NCI-H1105 (cell line): ENCODE measurements around the gene ALPL.

Experiments
- DNase-seq: peaks from one replicate; lab custom pipeline; 2025; lab: John Stamatoyannopoulos, UW

ALPL gene

DNA sequence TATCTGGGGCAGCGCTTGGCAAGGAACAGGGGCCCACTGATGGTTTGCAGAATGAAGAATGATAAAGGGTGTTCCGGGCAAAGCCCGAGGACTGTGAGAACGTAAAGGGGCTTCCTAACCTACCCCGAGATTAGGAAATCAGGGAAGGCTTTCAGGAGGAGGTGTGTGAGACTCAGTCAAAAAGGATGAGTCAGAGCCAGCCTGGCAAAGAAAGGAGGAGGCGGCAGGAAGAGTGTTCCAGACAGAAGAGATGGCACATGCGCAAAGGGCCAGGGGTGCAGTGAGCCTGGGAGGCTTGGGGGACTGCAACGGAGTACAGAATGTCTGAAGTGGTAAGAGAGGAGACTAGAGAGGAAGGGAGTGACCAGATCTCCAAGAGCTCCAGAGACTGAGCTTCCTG lies 89.7 kb downstream of the ALPL start:
- no peak for DNase-seq

DNA sequence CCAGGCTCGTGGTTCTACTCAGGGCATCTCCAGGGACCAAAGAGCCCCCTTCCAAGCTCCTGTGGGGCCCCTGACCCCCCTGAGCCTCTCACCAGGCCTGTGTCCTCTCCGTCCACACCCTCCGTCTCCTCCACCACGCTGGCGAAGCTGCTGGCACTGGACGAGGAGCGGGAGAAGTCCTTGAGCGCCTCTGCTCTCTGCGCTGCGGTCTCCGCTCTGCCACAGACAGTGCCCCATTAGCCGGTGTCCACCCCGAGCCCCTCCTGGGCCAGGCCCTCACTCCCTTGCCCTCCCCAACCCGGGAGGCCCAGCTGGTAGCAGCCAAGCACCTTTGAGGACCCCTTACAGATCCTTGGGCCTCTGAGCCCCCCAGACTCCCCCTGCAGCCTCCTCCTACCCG lies 90.2 kb downstream of the ALPL start:
- DNase-seq, result no peak

DNA sequence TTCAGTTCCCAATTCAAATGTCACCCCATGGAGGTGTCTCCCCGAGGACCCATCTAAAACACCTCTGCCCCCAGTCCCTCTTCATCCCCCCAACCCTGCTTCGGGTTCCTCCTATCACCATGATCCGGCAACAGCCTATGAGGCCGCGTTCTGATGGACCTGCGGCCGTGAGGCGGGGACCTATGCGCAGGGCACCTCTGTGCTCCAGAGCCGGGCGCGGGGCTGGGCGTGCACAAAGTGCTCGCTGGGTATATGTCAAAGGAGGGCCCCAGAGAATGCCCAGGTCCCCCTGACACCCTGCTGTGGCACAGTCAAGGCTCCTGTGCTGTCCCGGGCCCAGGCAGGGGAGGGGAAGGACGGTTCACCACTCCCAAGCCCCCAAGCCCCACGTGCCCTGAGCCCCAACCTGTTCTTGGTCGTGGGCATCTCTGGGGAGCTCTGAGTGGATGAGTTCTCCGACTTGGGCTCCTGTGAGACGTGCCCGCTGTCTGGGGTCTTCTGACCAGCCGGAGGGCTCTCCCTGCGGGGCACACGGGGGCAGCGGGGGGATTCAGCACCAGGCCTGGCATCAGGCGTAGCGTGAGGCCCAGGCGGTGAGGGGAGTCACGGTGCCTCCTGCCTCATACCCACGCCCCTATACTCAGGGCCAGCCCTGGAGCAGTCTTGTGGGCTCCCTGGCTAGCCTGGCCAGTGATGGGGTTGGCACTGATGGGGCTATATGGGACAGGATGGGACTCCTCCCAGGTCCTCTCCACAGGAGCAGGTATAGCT lies 92.2 kb downstream of the ALPL start:
- no peak for DNase-seq

DNA sequence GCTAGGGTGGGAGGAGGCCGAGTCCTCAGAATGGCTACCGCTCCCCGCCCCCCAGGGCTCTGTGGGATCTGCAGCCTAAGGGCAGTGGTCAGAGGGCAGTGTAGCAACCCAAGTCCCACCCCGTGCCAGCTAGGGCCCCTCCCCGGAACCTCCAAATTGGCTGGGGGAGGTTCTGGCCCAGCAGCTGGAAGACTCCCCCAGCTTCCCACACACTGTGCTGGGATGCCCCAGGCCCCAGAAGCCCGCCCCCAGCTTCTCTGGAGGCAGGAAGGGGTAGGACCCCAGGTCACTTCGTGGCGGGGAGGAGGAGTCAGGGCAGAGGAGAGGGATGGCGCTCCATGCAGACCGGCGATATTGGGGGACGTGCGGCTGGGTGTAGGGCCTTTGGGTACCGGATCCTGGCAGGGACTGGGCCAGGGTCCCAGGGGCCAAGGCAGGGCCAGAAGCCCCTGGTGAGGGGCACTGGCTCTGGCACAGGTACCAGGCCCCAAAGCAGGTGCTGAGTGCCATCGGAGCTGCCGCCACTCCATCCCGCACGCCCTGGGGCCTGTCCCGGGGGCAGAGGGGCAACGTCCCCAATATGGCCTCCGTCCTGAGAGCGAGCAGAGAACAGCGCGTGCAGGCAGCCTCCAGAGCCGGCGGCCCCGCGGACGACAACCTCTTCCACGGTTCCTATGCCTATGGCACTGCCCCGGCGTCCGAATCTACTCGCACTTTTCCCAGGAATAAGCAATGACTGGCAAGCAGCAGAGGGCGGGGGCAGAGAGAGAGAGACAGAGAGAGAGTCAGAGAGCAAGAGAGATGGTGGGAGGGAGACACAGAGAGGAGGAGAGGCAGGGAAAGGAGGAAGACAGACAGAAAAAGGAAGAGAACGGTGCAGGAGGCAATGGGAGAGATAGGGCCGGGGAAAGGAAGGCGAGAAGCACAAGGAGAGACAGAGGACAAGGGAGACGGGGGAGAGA lies 94.2 kb downstream of the ALPL start:
- DNase-seq, result no peak

DNA sequence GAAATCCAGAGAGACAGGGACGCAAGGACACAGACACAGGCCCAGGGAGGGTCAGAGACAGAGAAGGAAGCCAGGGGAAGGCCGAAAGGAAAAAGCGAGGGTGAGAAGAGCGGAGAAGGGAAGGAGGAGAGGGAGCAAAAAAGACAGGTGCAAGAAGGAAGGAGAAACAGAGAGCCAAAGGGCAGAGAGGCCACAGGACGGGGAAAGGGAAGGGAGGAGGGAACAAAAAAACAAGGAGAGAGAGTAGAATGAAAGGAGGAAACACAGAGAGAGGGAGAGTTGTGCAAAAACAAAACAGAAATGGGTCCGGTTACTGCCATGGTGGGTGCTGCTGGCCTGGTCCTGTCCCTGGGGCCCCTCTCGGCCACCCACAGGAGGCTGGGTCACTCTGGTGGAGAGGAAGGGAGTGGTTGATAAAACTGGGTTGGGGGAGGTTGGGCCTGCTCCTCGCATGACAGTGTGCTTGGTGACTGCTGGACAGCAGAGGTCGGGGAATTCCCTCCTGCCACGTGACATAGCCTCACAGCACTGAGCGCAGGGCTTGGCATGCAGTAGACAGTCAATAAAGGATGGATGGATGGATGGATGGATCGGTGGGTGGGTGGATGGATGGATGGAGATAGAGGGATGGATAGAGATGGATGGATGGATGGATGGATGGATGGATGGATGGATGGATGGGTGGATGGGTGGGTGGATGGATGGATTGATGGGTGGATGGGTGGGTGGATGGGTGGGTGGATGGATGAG lies 95.2 kb downstream of the ALPL start:
- no peak for DNase-seq

DNA sequence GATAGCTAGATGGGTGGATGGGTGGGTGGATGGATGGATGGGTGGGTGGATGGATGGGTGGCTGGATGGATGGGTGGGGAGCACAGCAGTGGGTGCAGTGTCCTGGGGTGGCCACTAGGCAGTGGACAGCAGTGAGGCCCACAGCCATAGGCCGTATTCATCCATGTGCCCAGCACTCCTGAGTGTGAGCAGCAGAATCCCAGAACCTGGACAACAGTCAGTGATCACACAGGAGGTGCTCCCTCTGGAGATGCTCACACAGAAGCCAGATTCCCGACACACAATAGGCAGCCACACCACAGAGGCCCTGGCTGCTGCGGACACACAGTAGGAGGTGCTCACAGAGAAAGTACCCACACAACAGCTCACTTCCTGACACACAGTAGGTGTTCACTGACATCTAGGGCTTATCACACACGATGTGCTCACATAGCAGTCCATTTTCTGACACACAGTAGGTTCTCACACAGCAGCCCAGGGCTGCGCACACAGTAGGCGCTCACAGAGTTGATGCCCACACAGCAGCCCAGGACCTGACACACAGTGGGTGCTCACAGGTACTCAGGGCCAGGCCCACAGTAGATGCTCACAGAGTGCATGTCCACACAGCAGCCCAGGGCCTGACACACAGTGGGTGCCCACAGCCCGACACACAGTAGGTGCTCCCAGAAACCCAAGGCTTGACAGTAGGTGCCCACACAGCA lies 95.9 kb downstream of the ALPL start:
- no peak for DNase-seq

DNA sequence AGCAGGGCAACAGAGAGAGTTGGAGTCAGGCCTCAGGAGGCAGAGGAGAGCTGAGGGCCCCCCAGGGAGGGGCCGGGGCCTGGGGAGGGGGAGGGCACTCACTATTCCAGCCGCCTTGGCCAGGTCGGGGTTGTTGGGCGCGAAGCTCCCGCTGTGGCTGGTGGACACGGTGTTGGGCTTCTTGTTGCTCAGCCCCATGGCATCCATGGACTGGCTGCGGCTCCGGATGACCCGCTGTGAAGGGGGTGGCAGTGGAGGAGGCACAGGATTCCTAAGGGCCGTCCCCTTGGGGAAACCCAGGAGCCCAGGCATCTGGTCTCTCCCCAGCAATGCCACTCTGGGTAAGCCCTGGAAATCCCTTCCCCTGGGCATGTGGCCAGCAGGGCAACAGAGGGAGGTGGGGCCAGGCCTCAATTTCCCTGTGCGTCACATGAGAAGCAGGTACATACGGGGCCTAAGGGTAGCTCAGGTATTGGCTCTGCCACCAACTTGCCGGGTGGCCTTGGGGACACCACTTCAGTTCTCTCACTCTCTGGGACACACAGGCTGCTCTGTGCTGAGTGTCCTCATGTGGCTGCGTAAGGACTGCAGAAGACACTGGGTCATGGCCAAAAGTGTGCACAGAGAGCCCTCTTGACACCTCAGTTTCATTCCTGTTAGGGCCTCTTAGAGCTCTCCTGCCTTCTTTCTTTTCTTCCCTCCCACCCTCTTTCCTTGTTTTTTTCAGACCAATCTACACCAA lies 96.9 kb downstream of the ALPL start:
- no peak for DNase-seq

DNA sequence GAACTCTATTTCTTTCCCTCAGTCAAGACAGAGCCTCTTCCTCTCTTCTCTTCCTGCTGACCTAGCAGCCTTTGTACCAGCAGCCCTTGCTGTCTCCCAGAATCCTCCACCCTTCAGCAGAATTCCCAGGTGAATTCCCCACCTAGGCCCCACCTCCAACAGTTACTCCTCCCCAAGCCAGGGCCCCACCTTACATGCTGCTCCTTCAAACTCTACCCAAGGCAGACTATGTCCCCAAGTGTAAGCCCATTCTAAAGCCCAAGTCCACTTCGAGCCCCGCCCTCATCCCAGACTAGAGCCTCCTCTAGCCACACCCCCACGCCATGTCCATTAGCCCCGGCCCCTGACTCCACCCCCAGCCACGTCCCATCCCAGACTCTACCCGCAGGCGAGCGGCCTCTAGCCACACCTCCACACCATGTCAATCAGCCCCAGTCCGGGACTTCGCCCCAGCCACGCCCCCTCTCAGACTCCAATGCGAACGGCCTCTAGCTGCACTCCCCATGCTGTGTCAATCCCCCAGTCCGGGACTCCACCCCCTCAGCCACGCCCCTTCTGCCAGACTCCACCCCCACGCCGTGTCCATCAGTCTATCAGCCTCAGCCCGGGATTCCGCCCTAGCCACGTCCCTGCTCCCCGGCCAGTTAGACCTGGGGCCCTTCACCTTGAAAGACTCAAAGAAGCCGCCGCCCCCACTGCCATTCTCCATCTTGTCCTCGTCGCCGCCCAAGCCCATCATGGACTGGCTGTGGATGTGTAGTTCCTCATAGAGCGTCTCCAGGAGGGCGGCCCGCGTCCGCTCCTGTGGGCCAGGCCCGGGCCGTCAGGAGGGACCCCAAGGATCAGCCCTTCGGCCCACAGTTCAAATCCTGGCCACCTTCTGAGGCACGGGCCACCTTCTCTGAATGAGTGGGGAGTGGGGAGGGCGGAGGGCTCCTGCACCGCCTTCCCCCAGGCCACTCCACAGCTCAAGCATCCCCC lies 98.6 kb downstream of the ALPL start:
- no peak for DNase-seq

DNA sequence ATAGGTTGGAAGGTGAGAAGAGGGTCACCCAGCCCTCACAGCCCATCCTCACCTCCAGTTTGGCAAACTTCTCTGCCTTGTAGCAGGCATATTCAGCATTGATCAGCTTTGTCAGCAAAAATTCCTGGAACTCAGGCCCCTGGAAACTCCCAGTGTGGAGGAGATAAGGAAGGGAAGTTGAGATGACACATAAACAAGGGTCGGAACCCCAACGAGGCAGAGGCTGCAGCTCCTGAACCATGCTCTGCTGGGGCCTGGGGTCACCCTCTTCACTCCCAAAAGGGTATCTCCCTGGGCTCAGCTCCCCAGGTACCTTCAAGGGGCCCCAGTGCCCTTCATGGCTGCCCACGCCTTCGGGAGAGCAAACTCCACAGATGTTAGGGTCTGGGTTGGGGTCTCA lies 99.6 kb downstream of the ALPL start:
- DNase-seq, result no peak

DNA sequence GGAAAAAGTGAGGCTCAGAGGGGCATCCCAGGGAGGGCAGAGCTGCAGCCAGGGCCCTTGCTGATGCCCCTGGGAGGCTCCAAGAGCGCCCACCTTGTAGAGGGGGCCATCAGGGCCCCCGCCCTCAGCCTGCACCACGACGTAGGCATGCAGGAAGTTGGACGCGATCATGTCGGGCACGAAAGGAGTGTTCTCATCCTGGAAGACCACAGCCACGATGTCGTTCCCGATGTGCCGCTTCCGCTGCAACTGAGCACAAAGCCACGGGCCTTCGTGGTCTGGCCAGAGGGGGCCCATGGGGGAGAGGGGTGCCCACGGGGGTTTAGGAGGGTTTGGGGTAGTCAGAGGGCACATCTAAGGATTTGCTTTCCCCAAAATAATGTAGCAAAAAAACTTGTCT lies 100.8 kb downstream of the ALPL start:
- no peak for DNase-seq

DNA sequence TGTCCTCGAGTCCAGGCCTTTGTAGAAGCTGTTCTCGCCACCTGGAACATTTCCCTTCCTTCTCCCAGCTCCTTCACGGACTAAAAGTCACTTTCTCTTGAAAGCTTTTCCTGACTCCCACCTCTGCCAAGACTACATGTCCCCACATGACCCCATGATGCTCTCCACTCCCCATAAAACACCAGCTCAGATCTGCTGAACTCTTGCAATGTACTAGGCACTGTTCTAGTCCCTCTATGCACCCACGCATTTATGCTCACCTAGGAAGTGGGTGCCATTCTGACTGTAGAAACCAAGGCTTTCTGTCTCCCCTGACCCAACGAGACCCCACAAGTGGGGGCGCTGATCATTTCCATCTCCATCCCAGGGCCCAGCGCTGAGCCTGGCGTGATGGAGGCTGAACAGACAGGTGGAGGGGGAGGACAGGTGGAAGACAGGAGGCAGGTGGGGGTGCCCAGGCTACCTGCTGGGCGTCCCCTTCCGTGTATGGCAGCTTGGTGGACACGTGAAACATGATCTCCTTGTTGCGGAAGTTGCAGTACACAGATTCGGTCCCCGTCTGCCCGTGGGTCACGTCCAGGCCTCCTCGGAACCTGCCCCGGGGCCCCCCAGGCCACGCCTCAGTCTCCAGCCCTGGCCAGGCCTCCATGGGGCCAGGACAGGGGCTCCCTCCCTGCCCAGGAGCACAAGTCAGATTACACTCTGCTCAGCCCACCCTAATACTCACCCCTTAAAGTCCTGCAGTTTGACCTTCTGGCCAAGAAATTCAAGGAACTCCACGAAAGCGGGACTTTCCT lies 102.0 kb downstream of the ALPL start:
- DNase-seq, result no peak

DNA sequence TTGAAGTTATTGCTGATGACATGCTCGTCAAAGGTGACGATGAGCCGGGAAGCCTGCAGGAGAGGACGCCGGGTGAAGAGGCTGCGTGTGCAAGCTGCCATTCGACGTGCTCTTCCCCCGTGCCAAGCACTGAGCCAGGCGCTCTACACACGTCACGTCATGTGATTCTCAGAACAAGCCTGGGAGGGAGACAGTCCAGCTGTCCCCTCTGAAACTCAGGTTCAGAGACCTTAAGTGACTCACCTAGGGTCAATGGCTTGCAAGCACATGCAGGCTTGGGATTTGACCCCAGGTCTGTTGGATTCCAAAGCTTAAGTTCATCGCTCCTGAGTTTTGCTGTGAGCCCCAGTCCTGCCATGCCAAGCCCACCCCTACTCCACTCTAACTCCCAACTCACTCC lies 102.8 kb downstream of the ALPL start:
- DNase-seq, result no peak

DNA sequence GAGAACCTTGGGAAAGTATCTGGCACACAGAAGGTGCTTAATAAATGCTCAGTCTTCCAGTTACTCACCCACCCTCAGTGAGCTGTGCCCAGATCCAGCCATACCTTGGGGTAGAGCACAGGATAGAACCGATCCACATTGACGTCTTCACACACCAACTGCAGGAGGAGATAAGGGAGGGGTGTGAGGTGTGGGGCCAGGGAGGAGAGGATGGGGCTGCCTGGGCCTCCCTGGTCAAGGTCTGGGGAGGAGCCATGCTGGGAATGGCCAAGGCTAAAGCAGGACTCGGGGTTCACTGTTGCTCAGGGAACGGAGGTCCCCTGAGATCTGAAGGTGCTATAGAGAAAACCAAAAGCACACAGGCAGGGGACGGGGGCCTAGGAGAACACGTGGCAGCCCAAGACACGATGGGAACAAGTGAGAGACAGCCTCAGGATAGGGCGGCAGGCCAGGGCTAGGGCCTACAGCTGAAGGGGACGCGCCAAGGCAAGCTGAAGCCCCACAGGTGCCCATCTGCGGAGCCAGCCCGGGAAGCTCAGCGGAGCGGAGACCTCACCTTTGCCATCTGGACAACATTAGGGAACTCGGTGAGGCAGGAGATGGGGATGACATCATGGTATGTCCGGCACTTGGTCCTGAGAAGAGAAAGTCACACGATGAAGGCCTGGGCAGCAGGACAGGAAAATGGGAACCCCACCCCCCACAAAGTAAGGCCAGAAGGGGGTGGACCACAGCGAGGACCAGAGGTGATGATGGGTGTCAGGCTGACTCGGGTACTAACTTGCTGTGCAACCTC lies 104.0 kb downstream of the ALPL start:
- no peak for DNase-seq

DNA sequence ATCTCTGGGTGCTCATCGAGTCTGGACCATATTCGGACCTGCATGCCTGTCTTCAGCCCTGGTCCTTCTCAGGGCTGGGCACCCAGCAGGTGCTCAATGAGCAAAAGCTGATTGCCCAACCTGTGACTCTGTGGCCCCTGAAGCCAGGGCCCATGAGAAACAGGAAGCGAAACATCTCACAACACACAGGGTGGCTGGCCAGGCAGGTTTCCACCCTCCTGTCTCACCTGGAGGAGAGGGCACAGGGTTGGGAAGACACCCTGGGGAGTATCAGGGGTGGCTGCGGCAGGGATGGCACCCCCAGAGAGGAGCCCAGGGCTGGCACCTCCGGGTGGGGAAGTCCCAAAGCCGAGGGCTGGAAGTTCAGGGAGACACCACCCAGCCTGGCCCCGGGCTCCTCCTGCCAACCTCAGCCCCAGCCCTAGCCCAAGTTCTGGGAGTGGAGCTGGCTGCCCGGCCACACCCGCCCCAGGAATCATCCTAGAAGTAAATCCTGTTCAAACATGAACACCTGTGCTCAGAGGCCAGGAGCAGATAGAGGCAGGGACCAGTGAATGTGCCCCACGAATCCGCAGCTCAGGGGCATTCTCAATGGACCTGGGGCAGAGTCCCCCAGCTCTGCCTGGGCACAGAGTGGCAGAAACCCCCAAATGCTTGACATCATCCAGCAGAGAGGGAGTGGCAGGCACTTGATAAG lies 105.3 kb downstream of the ALPL start:
- DNase-seq, result no peak

DNA sequence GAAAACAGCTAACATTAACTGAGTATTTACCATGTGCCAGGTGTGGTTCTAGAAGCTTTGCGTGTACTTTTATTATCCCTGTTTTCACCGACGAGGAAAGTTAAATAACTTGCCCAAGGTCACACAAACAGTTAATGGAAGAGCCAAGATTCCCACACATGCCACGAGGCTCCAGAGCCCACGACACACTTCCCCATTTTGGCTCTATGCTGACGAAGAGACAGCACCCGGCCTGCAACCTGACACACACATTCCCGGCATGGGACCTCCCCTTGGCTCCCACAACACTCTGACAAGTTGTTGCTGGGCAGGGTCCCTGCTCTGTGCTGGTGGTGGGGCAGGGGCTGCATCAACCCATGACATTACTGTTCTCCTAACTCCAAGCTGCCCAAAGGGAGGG lies 107.1 kb downstream of the ALPL start:
- no peak for DNase-seq

DNA sequence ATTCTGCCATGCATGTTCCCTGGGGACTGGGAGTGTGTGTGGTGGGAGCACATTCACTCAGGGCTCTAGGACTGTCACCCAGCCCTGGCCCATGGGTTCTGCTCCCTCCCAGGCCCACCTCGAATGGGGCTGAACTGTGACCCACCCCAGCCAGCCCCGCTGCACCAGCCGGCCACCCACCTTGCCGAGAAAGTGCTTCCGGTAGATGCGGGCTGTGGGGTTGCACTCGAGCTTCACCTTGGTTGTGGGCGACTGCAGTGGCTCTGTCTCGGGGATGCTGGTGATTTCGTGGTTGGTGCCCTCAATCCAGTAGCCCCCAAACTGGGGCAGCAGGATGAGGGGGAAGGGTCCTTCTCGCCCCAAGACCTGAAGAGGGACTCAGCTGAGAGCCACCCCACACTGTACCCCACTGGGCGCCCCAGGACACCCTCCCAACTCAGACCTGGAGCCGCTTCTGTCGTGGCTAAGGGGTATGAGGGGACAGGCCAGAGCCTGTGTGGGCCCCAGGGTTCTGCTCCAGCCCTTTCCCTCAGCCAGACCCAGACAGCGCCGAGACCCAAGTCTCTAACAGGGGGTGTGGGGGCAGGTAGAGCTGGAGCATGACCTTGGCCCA lies 108.0 kb downstream of the ALPL start:
- DNase-seq, result no peak

DNA sequence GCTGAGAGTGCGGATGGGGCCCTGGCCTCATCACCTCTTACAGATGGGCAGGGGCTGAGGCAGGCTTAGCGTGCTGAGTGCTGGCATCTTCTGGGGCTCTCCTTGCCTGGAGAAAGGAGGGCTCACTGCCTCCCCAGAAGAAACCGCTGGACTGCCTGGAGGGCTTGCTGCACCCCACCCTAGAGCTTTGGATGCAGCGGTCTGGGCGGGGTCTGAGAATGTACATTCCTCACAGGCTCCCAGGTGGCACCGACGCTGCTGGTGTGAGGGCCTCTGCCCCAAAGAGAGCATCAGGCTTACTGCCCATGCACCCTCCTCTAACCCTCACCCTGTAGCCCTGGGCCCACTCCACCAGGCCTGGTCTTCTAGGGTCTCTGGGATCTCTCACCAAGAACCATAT lies 108.8 kb downstream of the ALPL start:
- DNase-seq, result no peak
